GM12878 (cell line): ENCODE results near the gene SULF2. TPM values are rescaled to one million over a fixed set of nuclear protein-coding genes. Genes with fewer than 3 reads are reported as not detected.

Experiments used
- ATAC-seq: fragments of 200-7000 bp; cut with Tn5 transposase; 3 replicates; pipeline ENCODE4 v1.9.1; 2020; ENCODE audit warnings: mild to moderate bottlenecking, moderate library complexity
- BruUV-seq: library from RNA; stranded (reverse); fragments of 400-500 nt; replicated peaks from 2 replicates; lab custom pipeline; 2021; lab: Mats Ljungman, UMichigan
- CTCF ChIA-PET: fragments of 300-600 bp; sonication (Branson Sonifier 250); formaldehyde crosslinking; extraction: SDS; loops from one replicate; lab custom pipeline; 2021; ENCODE audit warnings: inconsistent platforms; lab: Yijun Ruan, JAX
- POLR2A ChIA-PET: fragments of 350-600 bp; formaldehyde crosslinking; extraction: SDS; loops from one replicate; lab custom pipeline; 2021; ENCODE audit warnings: inconsistent platforms; lab: Charles Lee
- RAD21 ChIA-PET: fragments of 300-600 bp; sonication (Branson Sonifier 250); formaldehyde crosslinking; loops from one replicate; lab custom pipeline; 2023; ENCODE audit warnings: antibody characterized with exemption; ENCODE audit not compliant: unreplicated experiment; lab: Charles Lee
- SMC1A ChIA-PET: fragments of 300-600 bp; sonication (Branson Sonifier 250); formaldehyde crosslinking; loops from one replicate; lab custom pipeline; 2023; ENCODE audit not compliant: unreplicated experiment, uncharacterized antibody; lab: Charles Lee
- DNase-seq: peaks from one replicate; pipeline ENCODE4 v3.0.0-alpha.2; 2011; ENCODE audit warnings: low read depth, low spot score
- FAIRE-seq: peaks from 3 replicates; lab custom pipeline; 2011; peaks lifted over from hg19 to GRCh38; lab: Jason Lieb, UNC
- H2AFZ ChIP-seq: 2 replicates; pipeline ENCODE4 v1.6.0; 2011; ENCODE audit warnings: low read depth, low read length, control low read depth; ENCODE audit not compliant: control insufficient read depth
- H3K27ac ChIP-seq: 2 replicates; pipeline ENCODE4 v1.5.1; 2011; ENCODE audit warnings: control low read depth; ENCODE audit not compliant: control insufficient read depth, insufficient read depth
- H3K27me3 ChIP-seq, 2 experiments: replicated peaks in 1 of 2; 2 replicates each; pipeline versions ENCODE4 v1.6.0 to v1.6.1; 2011; ENCODE audit warnings: low read length in 1 of 2; ENCODE audit not compliant: control insufficient read depth in 2 of 2, insufficient read depth in 2 of 2
- H3K36me3 ChIP-seq, 2 experiments: 2 replicates each; pipeline ENCODE4 v1.5.1; 2011; ENCODE audit warnings: low read length in 1 of 2; ENCODE audit not compliant: control insufficient read depth in 2 of 2, insufficient read depth in 2 of 2
- H3K4me1 ChIP-seq: 2 replicates; pipeline ENCODE4 v1.6.1; 2011; ENCODE audit warnings: mild to moderate bottlenecking, low read length, moderate library complexity, mixed read lengths; ENCODE audit not compliant: control insufficient read depth, insufficient read depth
- H3K4me2 ChIP-seq: 2 replicates; pipeline ENCODE4 v1.6.0; 2011; ENCODE audit warnings: control low read depth; ENCODE audit not compliant: control insufficient read depth, insufficient read depth
- H3K4me3 ChIP-seq: fragments of 200-600 bp; sonication (generic); 2 replicates; pipeline ENCODE4 v1.5.1; 2016
- H3K79me2 ChIP-seq: 2 replicates; pipeline ENCODE4 v1.6.0; 2011; ENCODE audit warnings: low read length; ENCODE audit not compliant: control insufficient read depth, insufficient read depth
- H3K9ac ChIP-seq: 2 replicates; pipeline ENCODE4 v1.8.0; 2011; ENCODE audit warnings: low read length, control low read depth, mixed read lengths; ENCODE audit not compliant: control insufficient read depth, insufficient read depth
- H3K9me3 ChIP-seq: replicated peaks from 3 replicates; pipeline ENCODE4 v1.5.1; 2011; ENCODE audit warnings: mild to moderate bottlenecking, low read length; ENCODE audit not compliant: control insufficient read depth, insufficient read depth
- H4K20me1 ChIP-seq: 2 replicates; pipeline ENCODE4 v1.6.0; 2011; ENCODE audit not compliant: control insufficient read depth, insufficient read depth
- EP300 ChIP-seq, 2 experiments: fragments of 150-350 bp in 1 of 2; IDR thresholded peaks; 2 replicates each; pipeline ENCODE4 v1.6.1; 2011 to 2012; ENCODE audit warnings: low read depth in 2 of 2, low read length in 2 of 2, borderline replicate concordance in 1 of 2, improper control_type of control experiment in 1 of 2, inconsistent platforms in 1 of 2; ENCODE audit not compliant: control insufficient read depth in 1 of 2
- ETV6 ChIP-seq, 2 experiments: fragments of 450-650 bp in 1 of 2; IDR thresholded peaks in 1 of 2; conservative IDR thresholded peaks in 1 of 2; 2 replicates each; pipeline ENCODE4 v1.6.1; 2014; ENCODE audit warnings: antibody characterized with exemption in 1 of 2, borderline replicate concordance in 1 of 2, low read depth in 1 of 2, mild to moderate bottlenecking in 1 of 2, moderate library complexity in 1 of 2
- MTA2 ChIP-seq: fragments of 450-650 bp; IDR thresholded peaks from 2 replicates; pipeline ENCODE4 v1.6.1; 2016; ENCODE audit warnings: low read depth, mild to moderate bottlenecking, moderate library complexity
- WGBS: methylation state at CpG from one replicate; pipeline ENCODE4 v1.1.6; 2016; ENCODE audit warnings: low lambda C conversion rate; ENCODE audit not compliant: insufficient replicate concordance, insufficient coverage; ENCODE audit errors: missing lambda C conversion rate; 5-methylcytosine and 5-hydroxymethylcytosine counted together
- in situ Hi-C: fragments of 300-500 bp; cut with MboI; formaldehyde crosslinking; loops from 9 replicates; pipeline ENCODE4 v1.14.3; 2018; ENCODE audit warnings: mixed read lengths
- intact Hi-C: fragments of 100-400 bp; cut with micrococcal nuclease; formaldehyde crosslinking; loops from one replicate; pipeline ENCODE4 v1.14.2; 2022; ENCODE audit not compliant: unreplicated experiment
- polyA plus RNA-seq, 11 experiments: library from polyadenylated mRNA; depleted of rRNA in 4 of 11; unstranded in 6 of 11; stranded (reverse) in 5 of 11; fragments of >200 nt; fragmentation: Nextera tagmentation in 4 of 11; fragmentation: Illumina TruSeq in 1 of 11; extraction: Ambion mirVana in 4 of 11; extraction: Trizol in 1 of 11; gene quantifications; 1 replicate in 1 of 11; 2 replicates in 10 of 11; pipeline versions ENCODE4 v1.2.1 to v1.2.3, GENCODE V29; 2011 to 2016; ENCODE audit warnings: inconsistent platforms in 2 of 11, missing spikeins in 2 of 11, low read depth in 1 of 11
- total RNA-seq, 4 experiments: library from RNA; depleted of rRNA in 3 of 4; stranded (reverse); fragments of >200 nt in 3 of 4; fragmentation: Illumina TruSeq in 1 of 4; extraction: Trizol in 1 of 4; gene quantifications; 2 replicates each; pipeline versions ENCODE4 v1.2.1 to v1.2.3, GENCODE V29; 2013 to 2021

Gene SULF2
- total and polyA plus RNA-seq, 10 of the 15 experiments (the other 5 are each of a cell fraction or from before 2014, with no cell fraction given) = 0.69 to 4.1 (median 1.6) TPM

- Histone ChIP-seq H3K9me3 (no peaks in the 10 kb centered on the region; the same call in 2 of the 3 replicates), H3K4me3 (no peak overlapping the region), H4K20me1 (no peaks in the 10 kb centered on the region), H3K4me2 (no peak overlapping the region), H2AFZ (no peak overlapping the region), H3K9ac (no peak overlapping the region), H3K27ac (no peak overlapping the region), H3K4me1 (no peaks in the 10 kb centered on the region), H3K27me3 (peaks cover 2% of the 10 kb centered on the region in 2 experiments; a peak in 3 of 4 replicates), H3K79me2 (no peaks in the 10 kb centered on the region), H3K36me3 (no peaks in the 10 kb centered on the region)
- intact Hi-C loops (no loop called here), in situ Hi-C loops (no loop called here)
- no TSS peak for BruUV-seq
- no peak for DNase-seq
- ChIA-PET RAD21 (no interaction called here), SMC1A (interaction anchor here (0.9 to 1.1 kb wide), 2 partner anchors 33 to 842 kb away, joined by 3 read pairs; no protein-coding TSS in a partner anchor), CTCF (no interaction called here), POLR2A (no interaction called here)
- no peak for ATAC-seq
- TF ChIP-seq MTA2 (no peak), ETV6 (conservative IDR thresholded peaks at IDR 0.05 in 1 of 2, IDR thresholded peaks at IDR 0.05 in 1 of 2; ENCODE audit: borderline replicate concordance in 1 of 2, low read depth in 1 of 2) (peak in 1 of 2 experiments; percentile 79; a peak in 1 of 4 replicates)
- FAIRE-seq = no peak
- 37% methylated on average over 17 of the region's 17 CpGs for WGBS
These were observed 6.6 kb downstream of the SULF2 start for GRCh38 chr20:47778398-47779354.

- RAD21 ChIA-PET = interaction anchor here (0.7 kb wide), 1 partner anchor 752 kb away, joined by 3 read pairs; no protein-coding TSS in a partner anchor
- POLR2A ChIA-PET = interaction anchor here (0.6 kb wide), 1 partner anchor 51 kb away, joined by 4 read pairs; no protein-coding TSS in a partner anchor
- FAIRE-seq (no peak), ATAC-seq (no peak), DNase-seq (no peak)
- CTCF ChIA-PET = interaction anchor here (0.9 kb wide), 1 partner anchor 843 kb away, joined by 3 read pairs; no protein-coding TSS in a partner anchor
- H3K36me3 ChIP-seq = no peaks in the 10 kb centered on the region
- no TSS peak for BruUV-seq
- H4K20me1 ChIP-seq = no peaks in the 10 kb centered on the region
- SMC1A ChIA-PET = no interaction called here
- H3K4me2 ChIP-seq = no peak overlapping the region
- intact Hi-C loops (no loop called here), in situ Hi-C loops (no loop called here)
- H2AFZ ChIP-seq = no peak overlapping the region
- H3K27me3 ChIP-seq = peaks cover 0 to 2% of the 10 kb centered on the region in 2 experiments; a peak in 2 of 4 replicates
- no peaks in the 10 kb centered on the region; the same call in 2 of the 3 replicates for H3K9me3 ChIP-seq
- H3K4me1 ChIP-seq = no peaks in the 10 kb centered on the region
- no peak for TF ChIP-seq EP300 (IDR thresholded peaks at IDR 0.05; ENCODE audit: borderline replicate concordance in 1 of 2, control insufficient read depth in 1 of 2, low read depth in 2 of 2, low read length in 2 of 2)
- 63% methylated on average over 4 of the region's 4 CpGs for WGBS
- H3K27ac ChIP-seq = no peak overlapping the region
- no peaks in the 10 kb centered on the region for H3K79me2 ChIP-seq
- no peak overlapping the region for H3K9ac ChIP-seq
- no peak overlapping the region for H3K4me3 ChIP-seq
These were observed 8.1 kb downstream of the SULF2 start for GRCh38 chr20:47777220-47777619.
